Measurements from ENCODE around the gene OPRM1. TPM values are rescaled to one million over a fixed set of nuclear protein-coding genes. Genes with fewer than 3 reads are reported as not detected.

Gene OPRM1
- total and polyA plus RNA-seq, 2 of the 8 experiments (the other 6 are each of a cell fraction or from before 2014, with no cell fraction given) = not detected

DNA sequence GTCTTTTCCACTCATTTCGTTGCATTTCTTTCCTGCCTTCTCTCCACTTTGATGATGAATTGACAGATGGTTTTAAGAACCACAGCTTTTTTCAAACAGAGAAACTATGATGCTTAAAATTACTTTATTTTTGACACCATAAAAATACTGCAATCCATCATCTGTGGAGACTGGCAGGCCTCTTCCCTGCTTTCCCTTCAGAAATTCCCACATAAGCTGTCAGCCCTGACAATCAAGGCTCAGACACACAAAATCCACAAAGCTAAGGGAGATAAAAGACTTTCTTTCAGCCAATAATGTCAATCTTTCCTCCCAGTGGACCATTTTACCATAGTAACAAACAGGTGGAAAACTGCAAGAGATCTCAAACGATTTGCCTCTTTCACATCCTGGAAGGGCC lies 235.1 kb downstream of the OPRM1 start:
- 92% methylated on average over 2 of the region's 2 CpGs; no CpG with 5 or more reads in 1 of the 2 experiments for WGBS, 2 experiments (ENCODE audit: extremely low coverage in 1 of 2, insufficient coverage in 1 of 2, insufficient read length in 1 of 2, insufficient replicate concordance in 2 of 2, low coverage in 1 of 2, low lambda C conversion rate in 2 of 2, missing lambda C conversion rate in 1 of 2)
- Histone ChIP-seq H3K79me2 (ENCODE audit: control insufficient read depth in 1 of 2, insufficient read depth in 2 of 2, low read length in 2 of 2) (no peaks in the 10 kb centered on the region), H2BK120ac (replicated peaks; ENCODE audit: low read depth, low read length) (no peak overlapping the region), H2BK12ac (ENCODE audit: low read depth, low read length) (no peak overlapping the region), H2BK5ac (ENCODE audit: low read depth, low read length) (no peak overlapping the region), H3K4me1 (replicated peaks in 1 of 4; ENCODE audit: control insufficient read depth in 3 of 4, insufficient read depth in 4 of 4, low read length in 3 of 4) (no peaks in the 10 kb centered on the region), H3K56ac (replicated peaks; ENCODE audit: insufficient read length, low read depth, low read length) (no peak overlapping the region), H3K4ac (replicated peaks; ENCODE audit: insufficient read length, low read depth, low read length) (no peak overlapping the region), H3K4me3 (ENCODE audit: extremely low read depth in 1 of 4, insufficient read depth in 2 of 4, low read depth in 3 of 4, low read length in 4 of 4) (no peak overlapping the region), H4K8ac (ENCODE audit: extremely low read depth, insufficient read depth, low read length) (no peak overlapping the region), H3K27ac (ENCODE audit: low read depth, low read length) (no peak overlapping the region), H3K9ac (replicated peaks in 1 of 4; ENCODE audit: extremely low read depth in 1 of 4, low read depth in 3 of 4, low read length in 3 of 4) (no peak overlapping the region), H3K14ac (ENCODE audit: insufficient read length) (no peak overlapping the region), H3K36me3 (ENCODE audit: control insufficient read depth in 2 of 4, insufficient read depth in 4 of 4, low read length in 3 of 4) (no peaks in the 10 kb centered on the region), H2AFZ (ENCODE audit: low read length) (no peak overlapping the region), H3K27me3 (replicated peaks in 1 of 4; ENCODE audit: control insufficient read depth in 3 of 4, extremely low read depth in 1 of 4, insufficient read depth in 3 of 4, low read length in 3 of 4) (no peaks in the 10 kb centered on the region), H3K79me1 (ENCODE audit: low read depth, low read length) (no peaks in the 10 kb centered on the region), H2BK20ac (ENCODE audit: low read length) (no peak overlapping the region), H4K5ac (ENCODE audit: insufficient read length, low read depth, low read length) (no peak overlapping the region), H2AK5ac (ENCODE audit: low read depth, low read length) (no peak overlapping the region), H3K9me3 (ENCODE audit: insufficient read depth in 2 of 2, low read depth in 1 of 2, low read length in 1 of 2) (no peaks in the 10 kb centered on the region), H3K18ac (ENCODE audit: extremely low read depth, low read length) (no peak overlapping the region), H3K23ac (ENCODE audit: insufficient read length) (no peak overlapping the region), H3K4me2 (ENCODE audit: insufficient read depth in 1 of 2, low read depth in 2 of 2, low read length in 2 of 2) (no peak overlapping the region), H3K23me2 (ENCODE audit: low read depth, low read length) (no peaks in the 10 kb centered on the region), H4K20me1 (replicated peaks in 1 of 2; ENCODE audit: control insufficient read depth in 1 of 2, insufficient read depth in 2 of 2, low read length in 2 of 2) (no peaks in the 10 kb centered on the region), H2BK15ac (ENCODE audit: low read length) (no peak overlapping the region), H4K91ac (replicated peaks; ENCODE audit: insufficient read length, low read length) (no peak overlapping the region)
- TF ChIP-seq, protein P1, sequence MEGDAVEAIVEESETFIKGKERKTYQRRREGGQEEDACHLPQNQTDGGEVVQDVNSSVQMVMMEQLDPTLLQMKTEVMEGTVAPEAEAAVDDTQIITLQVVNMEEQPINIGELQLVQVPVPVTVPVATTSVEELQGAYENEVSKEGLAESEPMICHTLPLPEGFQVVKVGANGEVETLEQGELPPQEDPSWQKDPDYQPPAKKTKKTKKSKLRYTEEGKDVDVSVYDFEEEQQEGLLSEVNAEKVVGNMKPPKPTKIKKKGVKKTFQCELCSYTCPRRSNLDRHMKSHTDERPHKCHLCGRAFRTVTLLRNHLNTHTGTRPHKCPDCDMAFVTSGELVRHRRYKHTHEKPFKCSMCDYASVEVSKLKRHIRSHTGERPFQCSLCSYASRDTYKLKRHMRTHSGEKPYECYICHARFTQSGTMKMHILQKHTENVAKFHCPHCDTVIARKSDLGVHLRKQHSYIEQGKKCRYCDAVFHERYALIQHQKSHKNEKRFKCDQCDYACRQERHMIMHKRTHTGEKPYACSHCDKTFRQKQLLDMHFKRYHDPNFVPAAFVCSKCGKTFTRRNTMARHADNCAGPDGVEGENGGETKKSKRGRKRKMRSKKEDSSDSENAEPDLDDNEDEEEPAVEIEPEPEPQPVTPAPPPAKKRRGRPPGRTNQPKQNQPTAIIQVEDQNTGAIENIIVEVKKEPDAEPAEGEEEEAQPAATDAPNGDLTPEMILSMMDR (IDR thresholded peaks at IDR 0.05; ENCODE audit: control extremely low read depth in 1 of 3, insufficient read depth in 1 of 3, low read depth in 1 of 3, low read length in 3 of 3) = no peak
- CTCF ChIA-PET (ENCODE audit: partially characterized antibody) = interaction anchor here (0.6 to 4.1 kb wide), 4 partner anchors 100 to 421 kb away, joined by 3 to 30 read pairs (median 5); no protein-coding TSS in a partner anchor
- POLR2A ChIA-PET (ENCODE audit: partially characterized antibody) = no interaction called here
- FAIRE-seq (no peak), DNase-seq (ENCODE audit: low read depth in 1 of 2, low spot score in 2 of 2) (no peak)

Measured in H1 (cell line).